HepG2 (cell line): ENCODE data around the gene NMRAL1.

ENCODE experiments used
- CEBPG ChIP-seq: IDR thresholded peaks from 2 replicates; pipeline ENCODE4 v1.6.1; 2016
- CHD4 ChIP-seq: fragments of 200-600 bp; sonication (generic); IDR thresholded peaks from 2 replicates; pipeline ENCODE4 v1.7.0; 2017; ENCODE audit warnings: mild to moderate bottlenecking, low read length, borderline replicate concordance
- ETV6 ChIP-seq: sonication (generic); formaldehyde crosslinking; conservative IDR thresholded peaks from 2 replicates; pipeline ENCODE4 v1.4.0; 2020; ENCODE audit warnings: missing genetic modification reagents
- HIVEP1 ChIP-seq: sonication (generic); formaldehyde crosslinking; IDR thresholded peaks from 2 replicates; pipeline ENCODE4 v1.4.0; 2020; ENCODE audit warnings: mild to moderate bottlenecking, missing genetic modification reagents
- MAZ ChIP-seq, 2 experiments: sonication (generic) in 1 of 2; formaldehyde crosslinking in 1 of 2; IDR thresholded peaks; 2 replicates each; pipeline versions ENCODE4 v1.5.0 to v1.6.1; 2012 to 2020; ENCODE audit warnings: low read depth in 2 of 2, mild to moderate bottlenecking in 2 of 2, borderline replicate concordance in 1 of 2, improper control_type of control experiment in 1 of 2, low read length in 1 of 2, missing genetic modification reagents in 1 of 2, moderate library complexity in 1 of 2
- MYC ChIP-seq: sonication (generic); formaldehyde crosslinking; IDR thresholded peaks from 2 replicates; pipeline ENCODE4 v1.9.0; 2021; ENCODE audit warnings: missing genetic modification reagents, borderline replicate concordance
- POLR2G ChIP-seq: fragments of 200-400 bp; formaldehyde crosslinking; IDR thresholded peaks from 2 replicates; pipeline ENCODE4 v1.6.1; 2018; ENCODE audit warnings: mild to moderate bottlenecking, low read depth, low read length, moderate library complexity
- SIN3A ChIP-seq: IDR thresholded peaks from 2 replicates; pipeline ENCODE4 v1.6.1; 2011; ENCODE audit warnings: low read depth, mild to moderate bottlenecking, control low read depth, low read length, borderline replicate concordance
- TCF12 ChIP-seq, 2 experiments: fragments of 450-650 bp in 1 of 2; sonication (generic) in 1 of 2; formaldehyde crosslinking in 1 of 2; IDR thresholded peaks; 2 replicates each; pipeline versions ENCODE4 v1.6.1 to v1.8.0; 2017 to 2022; ENCODE audit warnings: antibody characterized with exemption in 1 of 2, mild to moderate bottlenecking in 1 of 2, missing genetic modification reagents in 1 of 2, moderate library complexity in 1 of 2
- ZMYM4 ChIP-seq: sonication (generic); formaldehyde crosslinking; IDR thresholded peaks from 2 replicates; pipeline ENCODE4 v1.8.1; 2023; ENCODE audit warnings: mild to moderate bottlenecking, missing genetic modification reagents
- ZNF510 ChIP-seq: sonication (generic); formaldehyde crosslinking; IDR thresholded peaks from 2 replicates; pipeline ENCODE4 v1.4.0; 2020; ENCODE audit warnings: low read depth, mild to moderate bottlenecking, missing genetic modification reagents
- TF ChIP-seq, protein P1 (sequence below): sonication (generic); formaldehyde crosslinking; IDR thresholded peaks from 2 replicates; pipeline ENCODE4 v1.4.0; 2020; ENCODE audit warnings: missing genetic modification reagents

DNA sequence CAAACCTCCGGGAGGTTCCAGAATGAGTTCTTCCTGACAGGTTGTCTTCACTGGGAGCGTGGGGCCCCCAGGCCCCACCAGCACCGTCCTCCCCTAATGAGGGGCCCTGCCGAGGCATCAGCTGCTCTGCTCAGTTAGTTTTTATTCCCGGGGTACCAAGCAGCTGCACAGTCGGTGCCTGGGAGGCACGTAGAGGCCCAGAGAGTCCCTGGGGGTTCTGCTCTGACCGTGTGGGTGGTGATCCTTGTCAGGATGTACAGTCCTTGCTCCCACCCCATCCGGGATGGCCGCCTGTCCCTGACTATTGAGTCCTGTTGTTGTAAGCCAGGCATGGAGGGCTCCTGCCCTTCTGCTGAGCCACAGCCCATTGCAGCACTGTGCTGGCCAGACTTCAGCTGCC is 18.5 kb downstream of the NMRAL1 start:
- TF ChIP-seq MYC (CRISPR knock-in tag) (no peak), POLR2G (no peak), CEBPG (CRISPR knock-in tag) (no peak), MAZ (IDR thresholded peaks at IDR 0.05; ENCODE audit: borderline replicate concordance, low read depth, low read length) (no peak), MAZ (CRISPR knock-in tag; IDR thresholded peaks at IDR 0.05; ENCODE audit: low read depth) (no peak), ZNF510 (no peak), ZMYM4 (CRISPR knock-in tag) (no peak), ETV6 (CRISPR knock-in tag) (no peak), CHD4 (no peak), SIN3A (no peak), HIVEP1 (CRISPR knock-in tag) (no peak), TCF12 (IDR thresholded peaks at IDR 0.05) (no peak), TCF12 (CRISPR knock-in tag; IDR thresholded peaks at IDR 0.05) (no peak)
- TF ChIP-seq, protein P1, sequence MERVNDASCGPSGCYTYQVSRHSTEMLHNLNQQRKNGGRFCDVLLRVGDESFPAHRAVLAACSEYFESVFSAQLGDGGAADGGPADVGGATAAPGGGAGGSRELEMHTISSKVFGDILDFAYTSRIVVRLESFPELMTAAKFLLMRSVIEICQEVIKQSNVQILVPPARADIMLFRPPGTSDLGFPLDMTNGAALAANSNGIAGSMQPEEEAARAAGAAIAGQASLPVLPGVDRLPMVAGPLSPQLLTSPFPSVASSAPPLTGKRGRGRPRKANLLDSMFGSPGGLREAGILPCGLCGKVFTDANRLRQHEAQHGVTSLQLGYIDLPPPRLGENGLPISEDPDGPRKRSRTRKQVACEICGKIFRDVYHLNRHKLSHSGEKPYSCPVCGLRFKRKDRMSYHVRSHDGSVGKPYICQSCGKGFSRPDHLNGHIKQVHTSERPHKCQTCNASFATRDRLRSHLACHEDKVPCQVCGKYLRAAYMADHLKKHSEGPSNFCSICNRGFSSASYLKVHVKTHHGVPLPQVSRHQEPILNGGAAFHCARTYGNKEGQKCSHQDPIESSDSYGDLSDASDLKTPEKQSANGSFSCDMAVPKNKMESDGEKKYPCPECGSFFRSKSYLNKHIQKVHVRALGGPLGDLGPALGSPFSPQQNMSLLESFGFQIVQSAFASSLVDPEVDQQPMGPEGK (CRISPR knock-in tag) = no peak
